HG03025 (cell line): ENCODE results near the gene GNAO1.

Experiments
- ATAC-seq: cut with Tn5 transposase; IDR thresholded peaks from one replicate; pipeline ENCODE4 v1.9.1; 2021; ENCODE audit warnings: mild to moderate bottlenecking, moderate library complexity; ENCODE audit not compliant: unreplicated experiment, low FRiP score

The GNAO1 gene

DNA sequence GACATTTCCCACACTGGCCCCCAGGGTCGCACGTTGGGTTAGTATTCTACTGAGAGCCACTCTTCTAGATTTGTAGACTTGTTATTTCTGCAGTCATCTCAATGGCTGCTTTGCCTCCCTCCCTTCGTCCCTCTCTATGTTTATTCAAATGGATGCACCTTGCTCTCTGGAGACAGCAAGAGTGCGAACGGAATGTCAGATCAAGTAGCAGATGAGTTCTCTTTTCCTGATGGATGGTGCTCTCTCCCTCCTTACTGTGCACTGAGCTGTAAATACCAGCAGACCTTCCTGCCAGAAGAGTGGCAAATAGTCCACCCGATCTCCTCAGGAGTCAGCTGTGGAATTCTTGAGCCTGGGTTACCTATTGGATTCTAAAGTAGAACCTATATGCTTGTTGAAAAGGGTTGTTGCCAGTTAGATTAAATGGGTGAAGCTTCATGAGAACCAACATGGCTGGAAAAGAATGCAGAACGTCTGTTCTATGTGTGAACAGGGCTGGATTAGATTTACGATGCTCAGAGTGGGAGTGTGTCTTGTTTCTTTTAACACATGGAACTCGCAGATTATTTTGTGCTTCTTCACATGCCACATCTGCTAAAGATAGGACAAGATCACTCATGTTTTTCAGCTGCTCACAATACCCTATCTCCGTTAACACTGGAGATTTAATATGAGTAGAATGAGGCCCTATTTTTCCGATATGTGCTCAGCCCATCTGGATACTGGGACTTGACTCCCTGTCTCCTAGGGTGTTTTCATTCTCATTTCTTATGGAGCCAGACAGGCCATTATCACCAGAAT lies 6.1 kb downstream of the GNAO1 start:
- no peak for ATAC-seq

- no peak for ATAC-seq
Measured at GRCh38 chr16:56198006-56198754, 6.9 kb downstream of the GNAO1 start.

GRCh38 chr16:56198755-56199114 lies 7.4 kb downstream of the GNAO1 start:
- ATAC-seq = no peak

GRCh38 chr16:56199164-56199563 lies 7.9 kb downstream of the GNAO1 start:
- ATAC-seq = no peak

DNA sequence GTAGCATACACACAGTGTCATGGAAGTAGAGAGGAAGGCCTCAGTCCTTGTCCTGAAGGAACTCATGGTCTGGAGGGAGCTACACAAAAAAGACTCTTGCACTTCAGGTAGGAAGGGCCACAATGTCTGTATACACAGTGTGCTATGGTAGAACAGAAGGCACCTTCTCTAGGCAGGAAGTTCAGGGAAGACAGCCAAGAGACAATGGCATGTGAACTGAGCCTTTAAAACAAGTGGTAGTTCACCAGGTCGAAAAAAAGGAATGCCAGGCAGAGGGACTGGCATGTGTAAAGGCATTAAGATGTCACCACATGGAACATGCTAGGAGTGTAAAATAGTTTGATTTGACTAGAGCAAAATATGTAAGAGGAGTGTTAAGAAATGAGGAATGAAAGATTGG lies 9.7 kb downstream of the GNAO1 start:
- no peak for ATAC-seq

GRCh38 chr16:56202036-56202435 lies 10.7 kb downstream of the GNAO1 start:
- no peak for ATAC-seq

GRCh38 chr16:56203052-56203451 lies 11.8 kb downstream of the GNAO1 start:
- ATAC-seq = peak; percentile 56

- no peak for ATAC-seq
Measured at GRCh38 chr16:56204816-56205215, 13.5 kb downstream of the GNAO1 start.

DNA sequence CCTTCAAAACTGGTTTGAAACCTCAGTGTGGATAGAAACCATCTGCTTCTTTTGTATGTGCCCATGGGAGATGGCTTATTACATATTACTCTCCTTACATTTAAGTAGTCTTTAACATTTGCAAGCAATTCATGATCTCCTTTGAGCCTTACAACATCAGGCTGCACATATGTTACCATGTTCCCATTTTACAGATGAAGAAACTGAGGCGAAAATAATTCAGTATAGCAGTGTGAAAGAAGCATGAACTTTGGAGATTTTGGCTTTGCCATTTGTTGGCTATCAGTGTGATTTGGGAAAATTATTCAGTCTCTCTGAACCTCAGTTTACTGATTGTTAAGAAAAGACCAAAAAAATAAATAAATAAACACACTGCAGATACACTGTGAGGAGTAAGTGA lies 15.7 kb downstream of the GNAO1 start:
- ATAC-seq = no peak

DNA sequence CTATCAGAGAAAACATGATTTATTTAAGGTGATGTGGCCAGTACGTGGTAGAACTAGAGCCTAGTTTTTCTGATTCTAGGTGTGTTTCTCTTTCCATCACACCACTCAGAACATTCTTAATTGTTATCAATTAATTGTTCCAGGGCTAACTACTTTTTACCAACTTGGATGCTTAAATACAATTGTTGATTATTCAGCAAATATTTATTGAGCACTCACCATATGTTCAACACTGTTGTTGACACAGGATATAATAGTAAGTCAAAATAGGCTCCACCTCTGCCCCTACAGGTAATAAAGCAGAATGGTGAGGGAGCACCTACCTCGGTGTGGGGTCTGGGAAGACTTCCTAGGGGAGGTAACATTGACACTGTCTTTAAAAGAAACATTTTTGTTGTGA lies 16.1 kb downstream of the GNAO1 start:
- ATAC-seq = no peak

- no peak for ATAC-seq
Measured at GRCh38 chr16:56211435-56211981, 20.2 kb downstream of the GNAO1 start.

DNA sequence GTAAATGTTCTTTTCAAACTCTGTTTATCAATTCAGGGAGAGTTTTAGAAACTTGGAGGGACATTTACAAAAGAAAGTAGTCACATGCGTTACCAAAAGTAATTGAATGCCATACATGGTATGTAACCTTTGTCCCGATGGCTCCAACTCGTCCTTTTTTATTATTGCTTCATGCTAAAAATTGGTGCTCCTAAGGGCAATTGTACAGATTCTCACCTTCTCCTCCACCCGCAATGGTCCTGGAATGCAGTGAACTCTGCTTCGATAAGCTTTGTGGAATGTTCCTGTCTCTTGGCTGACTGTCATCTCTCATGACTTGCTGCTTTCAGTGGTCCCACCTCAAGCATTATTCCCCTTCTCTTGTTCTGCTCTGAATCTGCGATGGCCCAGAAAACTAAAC lies 20.9 kb downstream of the GNAO1 start:
- ATAC-seq = no peak

GRCh38 chr16:56221995-56222394 lies 30.7 kb downstream of the GNAO1 start:
- ATAC-seq = no peak

GRCh38 chr16:56222474-56222997 lies 31.2 kb downstream of the GNAO1 start:
- no peak for ATAC-seq

- no peak for ATAC-seq
Measured at GRCh38 chr16:56225017-56225742, 33.9 kb downstream of the GNAO1 start.

DNA sequence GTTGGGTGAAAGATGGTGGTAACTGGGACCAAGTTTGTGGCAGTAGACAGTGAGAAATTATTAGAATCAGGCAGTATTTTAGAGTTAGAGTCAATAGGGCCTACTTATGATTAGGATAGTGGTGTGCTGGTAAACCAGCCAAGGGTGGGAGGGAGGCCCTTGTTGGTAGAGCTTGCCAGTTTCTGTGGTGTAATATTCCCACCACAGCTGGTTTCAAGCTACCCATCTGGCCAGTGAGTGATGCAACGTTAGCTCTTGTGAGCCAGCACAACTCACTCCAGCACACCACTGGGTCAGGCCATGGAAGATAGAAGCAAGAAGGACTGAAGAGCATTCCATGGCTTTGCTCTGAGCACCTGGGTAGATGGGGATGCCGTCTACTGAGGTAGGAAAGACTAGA lies 34.9 kb downstream of the GNAO1 start:
- no peak for ATAC-seq

GRCh38 chr16:56226845-56227525 lies 35.7 kb downstream of the GNAO1 start:
- no peak for ATAC-seq

GRCh38 chr16:56227936-56228335 lies 36.6 kb downstream of the GNAO1 start:
- no peak for ATAC-seq

- no peak for ATAC-seq
Measured at GRCh38 chr16:56228476-56228875, 37.2 kb downstream of the GNAO1 start.
